HG02840 (cell line): ENCODE data around the gene FLNC.

Experiments used
- ATAC-seq: cut with Tn5 transposase; IDR thresholded peaks from one replicate; pipeline ENCODE4 v1.9.1; 2021; ENCODE audit warnings: mild to moderate bottlenecking, moderate library complexity, moderate number of reproducible peaks; ENCODE audit not compliant: unreplicated experiment, low FRiP score

FLNC gene

DNA sequence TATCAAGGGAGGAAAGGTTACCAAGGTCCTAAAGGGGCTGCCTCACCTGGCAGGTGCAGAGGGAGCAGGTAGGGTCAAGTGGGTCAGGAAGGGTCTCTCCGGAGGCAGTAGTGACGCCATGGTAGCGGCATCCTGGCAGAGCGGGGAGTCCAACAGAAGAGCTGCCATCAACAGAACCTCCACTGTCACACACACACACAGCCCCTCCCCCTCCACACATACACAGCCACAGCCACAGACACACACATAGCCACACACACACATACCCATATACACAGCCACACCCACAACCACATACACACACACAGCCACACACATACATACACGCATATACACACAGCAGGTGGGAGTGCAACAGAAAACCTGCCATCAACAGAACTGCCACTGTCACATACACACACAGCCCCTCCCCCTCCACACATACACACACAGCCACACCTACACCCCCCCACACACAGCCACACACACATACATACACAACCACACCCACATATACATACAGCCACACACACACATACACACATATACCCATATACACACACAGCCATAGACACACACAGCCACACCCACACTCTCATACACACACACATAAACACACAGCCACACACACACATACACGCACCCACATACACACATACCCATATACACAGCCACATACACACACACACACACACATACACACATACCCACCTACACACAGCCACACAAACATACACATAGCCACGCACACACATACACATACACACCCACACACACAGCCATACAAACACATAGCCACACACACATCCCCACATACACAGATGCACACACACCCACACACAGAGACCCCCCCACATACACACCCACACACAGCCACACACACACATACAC, 57.2 kb downstream of the FLNC start:
- no peak for ATAC-seq

DNA sequence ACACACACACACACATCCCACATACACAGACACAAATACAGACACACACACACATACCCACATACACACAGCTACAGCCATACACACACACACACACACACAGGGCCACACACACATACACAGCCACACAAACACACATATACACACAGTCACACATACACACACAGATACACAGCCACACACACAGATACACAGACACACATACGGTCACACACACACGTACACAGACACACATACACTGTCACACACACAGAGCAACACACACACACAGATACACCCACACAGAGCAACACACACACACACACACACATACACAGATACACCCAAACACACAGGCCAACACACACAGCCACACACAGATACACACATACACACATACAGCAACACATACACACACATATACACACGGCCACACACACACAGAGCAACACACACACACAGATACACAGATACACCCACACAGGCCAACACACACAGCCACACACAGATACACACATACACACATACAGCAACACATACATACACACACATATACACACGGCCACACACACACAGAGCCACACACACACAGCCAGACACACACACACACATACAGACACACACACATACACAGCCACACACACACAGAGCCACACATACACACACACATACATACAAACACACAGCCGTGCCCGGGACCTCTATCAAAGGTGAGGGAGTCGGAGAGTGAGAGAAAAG, 58.0 kb downstream of the FLNC start:
- no peak for ATAC-seq

- ATAC-seq = no peak
Measured at GRCh38 chr7:128888756-128889095, 58.5 kb downstream of the FLNC start.

- ATAC-seq = no peak
Measured at GRCh38 chr7:128889121-128889520, 58.9 kb downstream of the FLNC start.

GRCh38 chr7:128890306-128891109, 60.3 kb downstream of the FLNC start:
- no peak for ATAC-seq

DNA sequence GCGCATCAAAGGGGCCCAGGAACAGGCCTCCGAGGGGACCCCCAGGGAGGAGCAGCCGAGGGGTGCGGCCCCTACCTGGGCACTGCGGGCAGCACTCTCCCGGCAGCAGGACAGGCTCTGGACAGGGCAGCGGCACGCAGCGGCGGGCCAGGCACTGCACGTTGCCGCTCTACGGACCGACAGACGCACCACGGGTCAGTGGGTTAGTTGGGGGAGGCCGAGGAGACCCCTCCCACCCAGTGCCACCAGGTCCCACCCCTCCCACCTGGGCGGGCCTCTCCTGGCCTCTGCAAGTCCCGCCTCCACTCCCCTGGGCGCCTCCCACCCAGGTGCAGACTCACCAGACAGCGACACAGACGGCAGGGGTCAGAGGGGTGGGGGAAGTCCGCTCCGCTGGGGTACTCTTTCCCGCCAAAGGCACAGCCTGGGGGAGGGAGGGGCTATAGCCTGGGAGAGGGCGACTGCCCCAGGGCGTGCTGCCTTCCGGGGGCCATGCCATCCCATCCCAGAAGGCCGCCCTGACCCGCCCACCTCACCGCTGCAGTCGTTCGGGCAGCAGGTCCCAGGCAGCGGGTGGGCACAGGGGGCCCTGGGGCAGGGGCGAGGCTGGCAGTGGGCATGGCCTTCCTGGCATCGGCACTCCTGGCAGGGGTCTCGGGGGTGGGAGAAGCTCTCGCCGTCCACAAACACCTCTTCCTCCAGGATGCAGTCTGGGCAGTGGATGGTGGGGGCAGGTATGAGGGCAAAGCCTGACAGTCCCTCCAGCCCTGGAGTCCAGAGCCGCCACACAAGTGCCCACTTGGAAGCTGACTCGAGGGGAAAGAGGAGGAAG, 61.1 kb downstream of the FLNC start:
- no peak for ATAC-seq

DNA sequence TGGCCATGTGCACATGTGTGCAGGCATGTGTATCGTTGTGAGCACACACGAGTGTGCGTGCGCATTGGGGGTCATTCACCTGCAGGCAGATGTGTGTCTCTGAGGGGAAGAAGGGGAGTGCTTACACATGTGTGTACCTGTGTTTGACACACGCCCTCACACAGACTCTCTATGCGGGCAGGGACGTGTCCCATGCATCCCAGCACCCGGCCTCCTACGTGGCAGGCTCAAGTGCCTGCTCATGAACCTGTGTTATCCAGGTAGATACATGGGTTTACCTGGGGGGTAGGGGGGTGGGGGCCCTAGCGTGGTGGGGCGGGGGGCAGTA, 61.7 kb downstream of the FLNC start:
- no peak for ATAC-seq

DNA sequence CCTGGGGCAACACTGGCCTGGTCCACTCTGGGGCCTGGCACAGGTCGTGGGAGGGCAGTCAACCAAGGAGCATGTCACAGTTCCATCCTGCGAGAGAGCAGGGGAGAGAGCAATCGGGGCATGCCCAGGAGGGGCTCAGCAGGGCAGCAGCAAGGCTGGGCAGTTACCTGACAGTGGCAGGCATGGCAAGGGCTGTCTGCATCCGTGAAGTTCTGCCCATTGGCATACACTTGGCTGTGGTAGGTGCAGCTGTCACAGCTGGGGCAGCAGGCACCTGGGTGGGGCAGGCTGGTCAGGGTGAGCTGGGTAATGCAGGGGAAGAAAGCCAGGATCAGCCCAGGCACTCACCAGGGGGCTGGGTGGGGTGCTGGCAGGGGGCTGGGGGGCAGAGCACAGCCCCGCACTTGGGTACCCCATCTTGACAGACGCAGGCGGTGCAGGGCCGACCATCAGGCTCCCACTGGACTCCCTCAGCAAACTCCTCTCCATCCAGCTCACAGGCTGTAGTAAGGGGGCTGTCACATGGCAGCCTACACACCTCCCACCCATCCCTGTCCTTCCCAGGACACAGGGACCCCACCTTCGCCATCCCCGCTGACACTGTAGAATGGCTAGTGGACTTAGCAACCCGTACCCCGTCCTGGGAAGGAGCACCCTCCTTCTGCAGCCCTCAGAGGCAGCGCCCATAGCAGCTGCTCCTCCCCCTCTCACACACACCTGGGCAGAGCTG, 62.5 kb downstream of the FLNC start:
- no peak for ATAC-seq

DNA sequence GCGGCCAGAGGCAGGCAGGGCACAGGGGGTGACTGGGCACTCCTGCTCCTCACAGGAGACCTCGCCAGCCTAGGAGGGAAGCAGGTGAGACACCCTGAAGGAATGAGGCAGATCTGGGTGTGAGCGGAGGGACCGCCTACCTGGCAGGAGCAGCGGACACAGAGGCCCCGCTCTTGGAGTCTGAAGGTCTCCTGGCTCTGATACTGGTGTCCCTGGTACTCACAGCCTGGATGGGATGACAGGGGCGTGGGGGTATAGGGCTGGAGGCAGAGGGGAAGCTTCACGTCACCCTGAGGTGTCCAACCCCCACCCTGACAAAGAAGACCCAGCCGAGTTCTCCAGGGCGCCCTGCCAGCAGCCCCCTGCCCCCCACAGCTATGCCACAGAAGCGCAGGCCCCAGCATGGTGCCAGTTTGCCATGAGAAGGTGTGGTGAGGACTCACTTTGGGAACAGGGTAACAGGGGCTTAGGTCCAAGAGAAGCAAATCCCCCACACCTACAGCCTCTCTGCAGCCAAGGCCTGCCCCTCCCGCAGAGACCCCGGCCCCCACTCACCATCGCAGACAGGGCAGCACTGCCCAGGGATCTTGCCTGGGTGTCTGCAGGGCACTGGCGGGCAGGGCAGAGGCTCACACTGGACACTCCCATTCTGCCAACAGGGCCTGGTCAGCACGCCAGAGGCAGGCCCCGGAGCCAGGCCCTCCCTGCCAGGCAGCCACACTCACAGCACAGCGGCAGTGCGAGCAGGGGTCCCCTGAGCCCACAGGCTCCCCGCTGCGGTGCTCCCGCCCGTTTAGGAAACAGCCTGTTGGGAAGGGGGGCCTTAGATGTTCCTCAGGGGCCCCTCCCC, 63.3 kb downstream of the FLNC start:
- ATAC-seq = no peak

DNA sequence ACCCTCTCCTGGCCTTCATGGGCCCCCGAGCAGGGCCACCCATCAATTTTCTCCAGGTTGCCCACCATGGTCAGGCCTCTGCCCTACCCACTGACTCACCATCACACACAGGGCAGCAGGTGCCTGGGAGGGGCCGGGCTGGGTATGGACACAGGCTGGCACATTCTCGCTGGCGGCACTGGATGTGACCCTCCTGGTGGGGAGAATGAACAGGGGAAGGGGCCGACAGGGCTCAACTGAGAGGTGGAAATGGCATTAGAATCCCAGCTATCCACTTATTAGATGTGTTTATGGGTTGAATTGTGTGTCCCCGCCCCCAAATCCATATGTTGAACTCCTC, 63.9 kb downstream of the FLNC start:
- ATAC-seq = no peak

GRCh38 chr7:128895320-128895719, 65.1 kb downstream of the FLNC start:
- ATAC-seq = no peak

DNA sequence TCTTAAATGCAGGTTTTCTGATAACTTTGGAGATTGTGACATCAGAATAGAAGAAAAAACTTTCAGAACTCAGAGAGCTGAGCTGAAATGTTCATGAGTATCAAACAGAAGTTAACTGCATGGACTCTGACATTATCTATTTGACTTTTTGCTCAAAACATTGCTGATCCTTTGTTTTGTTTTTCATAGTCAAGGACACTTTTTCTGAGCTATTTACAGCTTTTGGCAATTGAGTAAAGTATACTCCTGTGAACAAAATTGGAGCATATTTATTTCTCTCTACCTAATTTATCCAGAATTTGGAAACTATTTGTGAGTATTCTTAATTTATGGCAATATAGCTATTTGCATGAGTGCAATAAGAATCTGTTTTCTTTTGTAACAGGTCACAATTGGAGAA, 69.2 kb downstream of the FLNC start:
- no peak for ATAC-seq

GRCh38 chr7:128900237-128900636, 70.0 kb downstream of the FLNC start:
- no peak for ATAC-seq

DNA sequence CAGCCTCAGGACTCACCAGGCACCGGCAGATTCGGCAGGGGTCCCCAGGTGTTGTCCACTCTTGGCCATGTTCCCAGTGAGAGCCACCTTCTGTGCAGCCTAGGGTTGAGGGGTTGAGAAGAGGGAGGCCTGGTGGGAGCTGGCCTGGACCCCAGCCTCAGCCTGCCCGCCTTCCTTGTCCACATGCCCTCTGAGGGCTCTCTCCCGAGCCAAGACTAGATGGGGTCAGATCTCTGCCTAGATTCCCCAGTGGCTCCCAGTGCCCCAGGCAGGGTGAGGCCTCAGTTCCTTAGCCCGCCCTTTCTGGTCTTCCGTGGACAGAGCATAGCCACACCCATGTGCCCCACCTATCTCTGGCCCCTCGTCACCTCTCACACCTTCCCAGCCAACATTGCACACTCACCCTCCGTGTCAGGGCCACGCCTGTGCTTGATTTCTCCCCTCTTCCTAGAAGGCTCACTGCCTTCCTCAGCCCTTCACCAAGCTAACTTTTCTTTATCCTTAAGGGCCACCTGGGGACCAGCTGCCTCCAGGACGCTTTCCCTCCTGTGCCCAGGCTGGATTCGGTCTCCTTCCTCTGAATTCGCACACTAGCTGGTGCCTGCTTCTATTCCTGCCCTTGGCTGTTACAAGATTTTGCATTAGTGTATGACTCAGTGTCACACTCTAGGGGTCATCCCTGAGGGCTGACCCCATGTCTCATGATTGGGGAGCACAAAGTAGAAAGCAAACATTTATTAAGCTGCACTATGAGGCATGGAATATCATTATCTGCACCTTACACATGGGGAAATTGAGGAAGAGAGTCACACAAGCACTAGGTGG, 72.8 kb downstream of the FLNC start:
- ATAC-seq = no peak

GRCh38 chr7:128903621-128904361, 73.6 kb downstream of the FLNC start:
- ATAC-seq = no peak

GRCh38 chr7:128904381-128905197, 74.4 kb downstream of the FLNC start:
- no peak for ATAC-seq
